ENCODE measurements around the gene PLXNC1.

Gene PLXNC1

DNA sequence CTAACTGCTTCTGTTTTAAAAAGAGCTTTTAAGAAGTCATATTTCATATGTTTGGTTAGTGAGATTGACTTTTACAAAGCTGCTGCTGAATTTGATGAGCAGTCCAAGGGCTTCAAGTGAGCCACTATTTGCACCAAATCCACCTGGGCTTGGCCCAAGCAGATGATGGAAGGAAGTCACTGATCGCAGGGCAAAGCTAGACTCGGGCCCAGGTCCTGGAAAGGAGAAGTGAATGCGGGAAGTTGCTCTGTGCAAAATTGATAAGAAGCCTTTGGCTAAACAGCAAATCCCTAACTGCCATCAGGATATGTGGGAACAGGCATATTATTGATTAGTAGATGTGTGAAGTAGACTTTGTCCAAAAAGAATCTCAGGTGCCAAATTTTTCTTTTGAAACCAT, 30.5 kb downstream of the PLXNC1 start:
- no peak for DNase-seq (ENCODE audit: extremely low read depth in 1 of 2, low read depth in 1 of 2)

DNA sequence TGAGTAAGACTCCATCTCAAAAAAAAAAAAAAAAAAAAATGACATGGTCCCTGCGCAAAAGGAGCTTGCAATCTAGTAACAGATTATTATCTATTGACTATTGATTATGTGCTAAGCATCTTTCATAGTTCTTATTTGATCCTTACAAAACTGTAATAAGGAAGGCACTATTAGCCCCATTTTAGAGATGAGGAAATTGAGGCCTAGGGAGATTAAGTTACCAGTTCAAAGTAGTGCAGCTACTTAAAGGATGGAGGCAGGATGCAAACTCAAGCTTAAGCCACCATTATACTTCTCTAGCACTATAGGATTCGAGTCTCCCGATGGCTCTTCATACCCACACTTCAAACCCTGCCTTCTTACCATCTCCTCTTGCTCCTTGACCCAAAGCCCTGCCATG, 31.3 kb downstream of the PLXNC1 start:
- DNase-seq (ENCODE audit: extremely low read depth in 1 of 2, low read depth in 1 of 2): no peak

DNA sequence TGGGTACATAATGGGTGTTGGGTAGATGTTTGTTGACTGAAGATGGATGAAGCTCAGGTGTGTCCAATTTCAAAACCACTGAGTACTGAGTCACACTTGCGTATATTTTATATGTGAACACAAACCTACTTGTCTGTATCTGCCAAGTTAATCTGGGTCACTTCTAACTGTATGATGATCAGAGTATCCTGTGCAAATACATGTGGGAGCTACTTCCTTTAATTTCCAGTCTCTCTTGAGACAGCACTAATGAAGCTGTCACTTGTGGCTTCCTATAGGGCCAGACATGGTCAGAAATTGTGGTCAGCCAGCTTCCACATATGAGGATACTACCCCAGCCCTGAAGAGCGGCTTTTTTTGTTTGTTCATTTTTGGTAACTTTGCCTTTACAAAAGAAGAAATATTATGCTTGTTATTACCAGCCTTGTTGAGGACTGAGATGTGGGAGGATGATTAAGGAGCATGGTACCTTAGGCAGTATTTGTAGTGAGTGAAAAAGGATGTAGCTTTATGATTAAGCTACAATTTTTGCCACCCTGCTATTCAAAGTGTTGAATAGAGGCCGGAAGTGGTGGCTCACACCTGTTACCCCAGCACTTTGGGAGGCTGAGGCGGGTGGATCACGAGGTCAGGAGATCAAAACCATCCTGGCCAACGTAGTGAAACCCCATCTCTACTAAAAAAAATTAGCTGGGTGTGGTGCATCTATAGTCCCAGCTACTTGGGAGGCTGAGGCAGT, 32.4 kb downstream of the PLXNC1 start:
- no peak for DNase-seq (ENCODE audit: extremely low read depth in 1 of 2, low read depth in 1 of 2)

DNA sequence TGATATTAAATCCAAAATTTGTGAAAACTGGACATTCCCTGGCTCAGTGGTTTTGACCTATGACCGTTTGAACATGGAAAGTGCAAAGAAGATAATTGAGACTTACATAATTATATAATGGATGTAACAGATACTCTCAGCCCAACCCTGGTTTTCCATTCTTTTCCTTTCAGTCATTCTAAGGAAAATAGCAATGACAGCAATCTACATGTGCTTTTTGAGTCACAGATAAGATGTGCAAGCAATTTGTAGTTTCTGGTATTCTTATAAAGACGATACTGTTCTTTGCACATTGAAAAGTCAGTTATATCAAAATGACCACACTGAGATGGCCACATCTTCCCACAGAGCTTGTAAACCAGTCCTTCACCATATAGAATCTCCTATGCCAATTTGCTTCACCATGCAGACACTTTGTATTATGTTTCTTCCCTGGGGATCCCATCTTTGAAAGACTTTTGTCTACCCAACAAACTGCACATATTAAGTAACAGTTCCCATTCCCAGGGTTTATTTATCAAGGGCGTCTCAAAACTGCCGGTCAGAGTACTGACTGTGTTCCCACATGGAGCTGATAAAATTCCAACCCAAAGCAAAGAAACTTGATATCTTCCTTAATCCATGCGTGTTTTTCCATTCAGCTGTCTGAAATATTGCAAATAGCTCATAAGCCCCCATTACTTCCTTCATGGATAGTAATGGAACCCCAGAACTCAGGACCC, 34.8 kb downstream of the PLXNC1 start:
- DNase-seq (ENCODE audit: extremely low read depth in 1 of 2, low read depth in 1 of 2): no peak

DNA sequence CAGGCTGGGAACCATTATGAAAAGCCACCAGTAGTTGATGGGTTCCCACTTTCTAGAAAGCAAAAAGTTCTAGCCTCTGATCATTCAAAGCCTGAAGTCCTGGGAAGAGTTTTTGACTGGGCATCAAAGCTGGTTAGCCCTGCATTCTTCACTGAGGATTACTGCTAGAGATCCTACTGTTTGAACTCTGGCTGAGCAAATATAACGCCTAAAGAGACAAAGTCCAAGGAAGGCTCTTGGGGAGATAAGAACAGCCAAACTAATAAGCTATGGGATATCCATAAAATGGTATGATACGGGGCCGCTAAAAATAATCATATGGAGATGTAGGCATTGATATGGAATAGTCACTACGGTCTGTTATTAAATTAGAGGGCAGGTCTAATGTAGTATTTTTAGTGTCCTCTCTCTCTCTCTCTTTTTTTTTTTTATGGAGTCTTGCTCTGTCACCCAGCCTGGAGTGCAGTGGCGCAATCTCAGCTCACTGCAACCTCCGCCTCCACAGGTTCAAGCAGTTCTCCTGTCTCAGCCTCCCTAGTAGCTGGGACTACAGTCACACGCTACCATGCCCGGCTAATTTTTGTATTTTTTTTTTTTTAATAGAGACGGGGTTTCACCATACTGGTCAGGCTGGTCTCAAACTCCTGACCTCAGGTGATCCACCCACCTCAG, 35.5 kb downstream of the PLXNC1 start:
- no peak for DNase-seq (ENCODE audit: extremely low read depth in 1 of 2, low read depth in 1 of 2)

DNA sequence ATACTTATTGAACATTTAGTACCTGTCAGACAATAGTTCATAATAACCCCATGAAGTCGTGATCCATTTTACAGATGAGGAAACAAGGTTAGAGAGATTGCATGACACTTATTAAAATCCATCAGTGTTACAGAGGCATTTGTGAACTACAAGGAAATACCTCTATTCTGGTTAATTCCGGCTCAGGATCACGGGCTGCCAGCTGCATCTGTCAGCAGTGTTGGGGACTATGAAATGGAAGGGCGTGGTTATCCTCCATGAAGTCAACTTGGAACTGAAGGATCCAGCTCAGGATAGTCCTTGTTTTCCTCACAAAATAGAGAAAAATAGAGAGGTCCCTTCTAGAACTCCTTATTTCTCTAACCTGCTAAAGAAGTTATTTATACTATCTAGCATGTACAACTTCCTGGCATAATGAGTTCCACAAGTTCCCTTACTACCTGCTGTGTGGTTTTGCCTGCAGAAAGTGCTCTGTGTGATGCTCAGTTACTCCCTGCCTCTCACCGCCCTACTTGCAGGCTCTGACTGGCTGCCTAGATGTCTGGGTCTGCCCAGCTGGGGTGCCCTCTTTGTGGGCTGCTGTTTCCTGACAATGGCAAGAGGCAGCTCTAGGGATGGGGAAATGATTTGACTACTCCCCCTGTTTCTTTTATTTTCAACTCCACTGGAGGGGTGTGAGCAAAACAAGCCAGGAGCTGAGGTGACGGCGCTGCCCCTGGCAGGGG, 36.8 kb downstream of the PLXNC1 start:
- no peak for DNase-seq (ENCODE audit: extremely low read depth in 1 of 2, low read depth in 1 of 2)

DNA sequence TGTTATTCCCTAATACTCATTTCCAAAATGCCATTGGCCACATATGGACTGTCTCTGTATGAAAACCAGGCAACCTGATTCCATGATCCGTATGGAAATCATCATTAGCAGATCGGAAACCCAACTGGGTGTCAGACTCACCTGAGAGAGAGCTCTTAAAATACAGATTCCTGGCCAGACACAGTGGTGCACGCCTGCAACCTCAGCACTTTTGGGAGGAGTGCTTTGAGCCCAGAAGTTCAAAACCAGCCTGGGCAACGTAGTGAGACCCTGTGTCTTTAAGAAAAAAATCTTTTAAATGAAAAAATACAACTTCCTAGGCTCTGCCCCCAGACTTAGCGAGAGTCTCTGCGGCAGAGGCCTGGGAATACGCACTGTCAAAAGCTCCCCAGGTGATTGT, 37.4 kb downstream of the PLXNC1 start:
- DNase-seq (ENCODE audit: extremely low read depth in 1 of 2, low read depth in 1 of 2): no peak

DNA sequence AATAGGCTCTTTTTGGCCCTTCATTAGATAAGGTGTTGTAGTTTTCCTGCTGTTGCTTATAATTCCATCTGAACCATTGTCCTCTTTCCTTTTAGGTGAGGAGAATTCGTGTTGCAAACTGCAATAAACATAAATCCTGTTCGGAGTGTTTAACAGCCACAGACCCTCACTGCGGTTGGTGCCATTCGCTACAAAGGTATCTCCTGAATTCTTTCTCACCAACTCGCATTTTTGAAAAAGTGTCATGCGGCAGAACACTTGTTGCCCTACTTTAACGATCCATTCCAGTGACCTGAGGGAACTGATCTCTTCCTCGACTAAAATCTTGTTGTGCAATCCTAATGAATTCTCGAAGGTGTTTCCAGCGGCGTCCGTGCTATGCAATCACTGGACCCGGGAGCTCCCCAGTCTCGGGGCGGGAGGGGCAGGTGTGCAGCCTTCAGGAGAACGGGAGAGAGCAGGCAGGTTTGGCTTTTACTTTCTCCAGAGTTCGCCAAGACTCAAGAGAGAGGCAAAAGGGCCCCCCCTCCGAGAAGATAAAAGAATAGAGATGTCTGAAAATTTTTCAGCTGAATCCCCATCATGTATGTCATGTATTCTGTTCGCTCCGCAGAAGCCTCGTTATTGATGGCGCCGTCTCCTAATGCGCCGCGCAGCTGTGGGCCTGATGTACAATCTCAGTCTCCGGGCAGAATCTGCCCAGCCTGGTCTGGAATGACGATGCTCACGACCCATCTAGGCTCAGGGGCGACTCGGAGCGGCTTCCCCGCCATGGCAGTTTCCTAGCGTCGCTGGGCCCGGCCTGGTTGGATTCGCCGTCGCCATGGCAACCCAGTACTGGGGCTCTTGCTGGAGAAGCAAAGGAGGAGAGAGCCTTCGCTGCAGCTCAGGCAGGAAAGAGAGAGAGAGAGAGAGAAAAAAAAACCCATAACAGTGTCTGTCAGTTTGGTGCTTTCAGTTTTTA, 38.2 kb downstream of the PLXNC1 start:
- DNase-seq (ENCODE audit: extremely low read depth in 1 of 2, low read depth in 1 of 2): no peak

DNA sequence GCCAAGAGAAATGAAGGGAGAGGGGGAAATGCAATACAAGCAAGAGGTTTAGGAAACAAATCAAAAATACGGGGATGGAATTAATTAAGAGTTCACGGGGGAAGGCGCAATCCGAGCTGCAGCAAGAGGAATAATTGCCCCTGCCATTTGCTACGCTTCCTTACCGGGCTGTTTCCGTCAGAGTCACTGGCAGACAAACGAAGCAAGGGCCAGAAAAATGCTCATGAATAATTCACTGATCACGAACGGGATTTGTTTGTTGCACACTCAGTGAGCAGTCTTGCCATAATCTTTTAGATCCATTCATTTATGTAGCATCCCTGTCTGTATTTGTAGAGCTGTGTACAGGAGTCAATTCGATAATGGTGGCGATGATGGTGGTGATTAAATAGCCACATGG, 39.0 kb downstream of the PLXNC1 start:
- no peak for DNase-seq (ENCODE audit: extremely low read depth in 1 of 2, low read depth in 1 of 2)

DNA sequence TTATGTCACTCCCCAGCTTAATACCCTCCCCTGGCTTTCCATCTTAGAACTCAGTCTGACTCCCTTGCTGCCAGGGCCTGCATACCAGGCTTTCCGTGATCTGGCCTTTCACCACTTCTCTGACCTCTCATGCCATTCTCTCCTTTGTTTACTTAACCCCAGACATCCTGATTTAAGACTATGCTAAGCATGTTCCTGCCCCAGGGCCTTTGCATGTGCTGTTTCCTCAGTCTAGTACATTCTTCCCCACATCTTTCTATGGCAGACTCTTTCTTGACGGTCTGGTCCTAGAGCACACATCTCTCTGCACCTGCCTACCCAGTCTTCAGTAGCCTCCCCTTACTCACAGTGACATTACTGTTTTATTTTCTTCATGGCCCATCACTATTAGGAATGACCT, 42.2 kb downstream of the PLXNC1 start:
- no peak for DNase-seq (ENCODE audit: extremely low read depth in 1 of 2, low read depth in 1 of 2)

DNA sequence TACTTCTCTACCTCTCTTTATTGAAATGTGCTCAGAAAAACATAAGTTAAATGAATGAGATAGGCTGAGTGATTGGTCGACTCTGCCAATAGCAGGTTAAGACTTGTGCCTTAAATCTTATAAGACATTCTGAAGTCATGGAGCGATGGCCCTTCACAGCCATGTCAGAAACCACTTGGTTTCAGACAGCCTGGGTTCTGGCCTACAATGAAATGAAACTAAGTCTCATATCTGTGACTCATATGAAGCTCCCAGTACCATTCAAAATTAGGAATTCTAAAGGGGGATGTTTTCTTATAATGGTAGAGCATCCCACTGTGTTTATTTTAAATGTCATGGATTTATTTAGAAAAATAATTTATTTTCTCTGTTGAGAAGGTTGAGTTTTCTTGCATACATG, 42.6 kb downstream of the PLXNC1 start:
- DNase-seq (ENCODE audit: extremely low read depth in 1 of 2, low read depth in 1 of 2): no peak

DNA sequence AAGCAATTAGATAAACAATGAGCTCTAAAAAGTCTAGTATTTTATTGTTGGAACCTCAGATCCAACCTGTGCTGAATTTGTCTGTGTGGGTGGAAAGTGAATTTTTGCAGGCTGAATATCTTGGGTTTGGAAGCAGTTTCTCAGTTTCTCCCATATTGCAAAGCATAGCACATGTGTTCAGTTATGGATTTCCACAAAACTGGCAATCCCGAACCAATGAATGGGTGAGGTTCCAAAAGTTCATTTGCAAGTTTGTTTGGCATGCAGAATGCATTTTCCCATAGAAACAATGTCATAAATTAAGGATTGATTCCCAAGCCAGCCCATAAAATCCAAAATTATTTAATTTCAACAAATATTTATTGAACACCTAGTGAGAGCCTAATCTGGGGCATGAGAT, 43.4 kb downstream of the PLXNC1 start:
- DNase-seq (ENCODE audit: extremely low read depth in 1 of 2, low read depth in 1 of 2): no peak

DNA sequence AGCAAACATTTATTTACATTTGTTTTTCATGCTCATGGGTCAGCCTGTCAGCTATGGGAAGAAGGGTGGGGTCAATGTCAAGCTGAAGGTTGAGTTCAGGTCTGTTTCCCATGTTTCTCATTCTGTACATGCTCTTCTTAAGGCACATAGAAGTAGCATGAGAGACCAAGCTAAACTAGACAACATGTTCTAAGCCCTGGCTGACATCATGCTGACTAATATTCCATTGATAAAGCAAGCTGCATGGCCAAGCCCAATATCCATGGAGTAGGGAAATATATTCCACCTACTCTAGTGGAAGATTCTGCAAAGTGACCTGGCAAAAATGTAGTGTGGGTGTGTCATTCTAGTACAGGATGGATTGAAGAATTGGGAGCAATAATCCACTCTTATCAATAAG, 44.1 kb downstream of the PLXNC1 start:
- DNase-seq (ENCODE audit: extremely low read depth in 1 of 2, low read depth in 1 of 2): no peak

DNA sequence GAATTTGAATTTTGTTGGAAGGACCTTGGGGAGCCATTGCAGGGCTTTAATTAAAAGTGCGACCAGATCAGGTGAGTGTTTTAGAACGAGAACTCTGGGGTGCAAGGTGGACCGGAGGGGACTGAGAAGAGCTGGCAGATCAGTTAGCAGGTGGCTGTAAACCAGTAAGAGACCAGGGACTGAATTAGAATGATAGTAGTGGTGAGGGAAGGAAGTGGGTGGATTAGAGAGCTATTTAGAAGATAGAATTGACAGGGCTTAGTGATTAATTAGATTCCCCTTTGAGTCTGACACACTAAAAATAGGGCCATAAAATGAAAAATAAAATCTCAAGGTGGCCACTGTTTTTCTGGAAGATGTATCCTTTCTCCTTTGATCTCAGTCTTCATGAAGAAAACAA, 44.8 kb downstream of the PLXNC1 start:
- no peak for DNase-seq (ENCODE audit: extremely low read depth in 1 of 2, low read depth in 1 of 2)

DNA sequence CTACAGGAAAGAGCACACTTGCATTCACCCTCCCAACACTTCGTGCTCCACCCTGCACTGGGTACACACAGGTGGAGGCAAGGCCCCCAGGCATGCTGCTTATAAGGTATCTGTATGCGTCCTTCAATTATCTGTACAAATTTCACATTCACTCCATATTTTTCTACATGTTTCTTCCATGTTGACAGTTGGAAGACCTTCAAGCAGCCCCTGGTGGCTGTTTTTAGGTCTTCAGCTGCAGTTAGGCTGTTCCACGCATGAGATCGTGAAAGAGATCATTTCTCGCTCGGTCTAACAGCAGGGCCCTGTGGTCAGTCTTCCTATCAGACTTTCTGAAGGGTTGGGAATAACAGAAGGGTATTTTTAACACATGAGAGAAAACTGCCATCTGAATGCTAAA, 47.1 kb downstream of the PLXNC1 start:
- DNase-seq (ENCODE audit: extremely low read depth in 1 of 2, low read depth in 1 of 2): no peak

DNA sequence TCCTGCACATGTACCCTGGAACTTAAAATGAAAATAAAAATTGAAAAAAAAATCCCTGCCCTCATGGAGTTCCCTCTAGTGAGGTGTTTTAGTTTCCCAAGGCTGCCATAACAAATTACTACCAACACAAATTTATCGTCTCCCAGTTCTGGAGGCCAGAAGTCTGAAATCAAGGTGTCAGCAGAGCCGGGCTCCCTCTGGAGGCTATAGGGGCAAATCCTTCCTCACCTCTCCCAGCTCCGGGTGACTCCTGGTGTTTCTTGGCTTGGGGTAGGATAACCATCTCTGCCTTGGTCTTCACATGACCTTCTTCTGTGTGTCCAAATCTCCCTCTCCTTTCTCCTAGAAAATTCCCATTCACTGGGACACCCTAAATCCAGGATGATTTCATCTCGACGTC, 50.1 kb downstream of the PLXNC1 start:
- DNase-seq (ENCODE audit: extremely low read depth in 1 of 2, low read depth in 1 of 2): no peak

DNA sequence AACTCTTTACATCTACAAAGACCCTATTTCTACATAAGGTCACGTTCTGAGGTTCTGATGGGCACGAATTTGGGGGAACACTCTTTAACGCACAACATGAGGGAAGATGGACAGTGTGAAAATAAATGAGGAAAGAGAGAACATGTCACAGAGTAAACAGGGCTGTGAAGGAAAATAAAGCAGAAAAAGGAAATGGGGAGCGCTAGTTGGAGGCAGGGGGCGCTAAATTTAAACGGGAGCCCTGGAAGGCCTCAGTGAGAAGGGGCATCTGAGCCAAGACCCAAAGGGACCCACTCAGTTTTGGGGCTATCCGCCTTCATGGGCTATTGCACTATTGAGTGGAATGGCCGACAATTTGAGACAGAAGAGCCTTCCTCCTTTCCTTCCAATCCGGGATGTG, 50.5 kb downstream of the PLXNC1 start:
- DNase-seq (ENCODE audit: extremely low read depth in 1 of 2, low read depth in 1 of 2): no peak

DNA sequence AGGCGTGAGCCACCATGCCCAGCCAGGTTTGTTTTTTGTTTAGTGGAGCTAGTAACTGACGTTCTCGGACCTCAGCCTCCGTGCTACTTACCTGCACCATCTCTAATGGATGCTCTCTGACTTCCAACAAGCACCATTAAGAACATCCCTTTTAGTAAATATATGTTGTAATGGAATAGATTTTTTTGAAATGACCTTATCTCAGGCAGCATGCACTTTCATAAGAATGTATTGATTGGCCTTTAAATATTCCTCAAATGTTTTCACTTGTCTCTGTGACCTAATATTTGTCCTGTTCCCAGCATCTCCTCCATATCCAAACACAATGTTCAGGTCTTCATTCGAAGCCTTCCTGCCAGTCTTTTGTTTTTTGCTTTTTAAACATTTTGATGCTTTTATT, 51.7 kb downstream of the PLXNC1 start:
- DNase-seq (ENCODE audit: extremely low read depth in 1 of 2, low read depth in 1 of 2): no peak

DNA sequence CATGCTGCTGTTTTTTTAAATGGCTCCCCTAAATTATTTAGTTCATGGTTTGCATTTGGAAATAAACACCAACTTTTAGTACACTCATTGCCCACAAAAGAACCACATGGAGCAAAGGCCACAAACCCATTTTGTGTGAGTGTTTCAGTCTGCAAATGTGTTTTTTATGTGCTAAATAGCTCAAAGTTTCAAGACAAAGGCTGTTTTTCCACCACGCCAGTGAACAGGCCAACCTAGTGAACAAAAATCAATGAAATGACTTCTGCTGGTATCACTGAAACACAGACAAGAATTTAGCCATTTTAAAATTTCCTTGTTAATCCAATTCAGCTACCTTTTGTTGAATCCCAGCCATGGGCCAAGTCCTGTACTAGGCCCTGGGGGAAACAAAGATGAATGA, 52.3 kb downstream of the PLXNC1 start:
- DNase-seq (ENCODE audit: extremely low read depth in 1 of 2, low read depth in 1 of 2): no peak
